Activated CD8-positive, alpha-beta T cell treated with anti-CD3 and anti-CD28 coated beads, Interleukin-2, amount 10 ng/mL, durations not matched to agents 7 days and 5 days (primary cell): ENCODE measurements around the gene UNC79. TPM values are rescaled to one million over a fixed set of nuclear protein-coding genes. Genes with fewer than 3 reads are reported as not detected.
A peak's percentile ranks its signal among the peaks of the same experiment; 100 is the strongest.

ENCODE experiments used
- ATAC-seq: fragments of 150-1000 bp; cut with Tn5 transposase; one replicate; pipeline ENCODE4 v1.10.0; 2021; ENCODE audit warnings: moderate library complexity
- CTCF ChIA-PET: fragments of 350-600 bp; sonication (Branson Sonifier 250); formaldehyde crosslinking; loops from one replicate; lab custom pipeline; 2021; ENCODE audit warnings: antibody characterized with exemption; lab: Charles Lee
- POLR2A ChIA-PET: fragments of 350-600 bp; sonication (Branson Sonifier 250); formaldehyde crosslinking; loops from one replicate; lab custom pipeline; 2021; ENCODE audit warnings: antibody characterized with exemption; lab: Charles Lee
- DNase-seq: peaks from one replicate; pipeline ENCODE4 v3.0.0-alpha.2; 2020
- H3K27ac Mint-ChIP-seq: one replicate; pipeline ENCODE4 v1.8.0; 2021; ENCODE audit warnings: mild to moderate bottlenecking, mixed read lengths
- H3K27me3 Mint-ChIP-seq: one replicate; pipeline ENCODE4 v1.8.0; 2021; ENCODE audit warnings: low read depth, mixed read lengths
- H3K36me3 Mint-ChIP-seq: one replicate; pipeline ENCODE4 v1.8.0; 2021; ENCODE audit warnings: low read depth, mixed read lengths
- H3K4me1 Mint-ChIP-seq: one replicate; pipeline ENCODE4 v1.8.0; 2021; ENCODE audit warnings: low read depth, mixed read lengths
- H3K4me3 Mint-ChIP-seq: one replicate; pipeline ENCODE4 v1.8.0; 2021; ENCODE audit warnings: mild to moderate bottlenecking, mixed read lengths
- H3K9me3 Mint-ChIP-seq: one replicate; pipeline ENCODE4 v1.8.0; 2022; ENCODE audit warnings: mixed read lengths; ENCODE audit not compliant: insufficient read depth
- total RNA-seq, 2 experiments: library from RNA; stranded (reverse); gene quantifications; one replicate each; pipeline ENCODE4 v1.2.3, GENCODE V29; 2021

Gene UNC79
- total RNA-seq, 2 experiments from 2014 or later: not detected

GRCh38 chr14:93643127-93643526 is 212.4 kb downstream of the UNC79 start:
- Mint-ChIP-seq H3K9me3 (no peaks in the 10 kb centered on the region), H3K4me1 (no peaks in the 10 kb centered on the region), H3K36me3 (no peaks in the 10 kb centered on the region), H3K27ac (no peak overlapping the region), H3K4me3 (no peak overlapping the region), H3K27me3 (peaks cover 17% of the 10 kb centered on the region)
- DNase-seq: no peak
- ChIA-PET CTCF (no interaction called here), POLR2A (no interaction called here)
- no peak for ATAC-seq

GRCh38 chr14:93643676-93644075 is 212.9 kb downstream of the UNC79 start:
- H3K36me3 Mint-ChIP-seq: no peaks in the 10 kb centered on the region
- no peak for ATAC-seq
- no peak for DNase-seq
- no peaks in the 10 kb centered on the region for H3K4me1 Mint-ChIP-seq
- H3K9me3 Mint-ChIP-seq: no peaks in the 10 kb centered on the region
- ChIA-PET POLR2A (no interaction called here), CTCF (no interaction called here)
- H3K4me3 Mint-ChIP-seq: no peak overlapping the region
- no peak overlapping the region for H3K27ac Mint-ChIP-seq
- H3K27me3 Mint-ChIP-seq: peaks cover 17% of the 10 kb centered on the region

DNA sequence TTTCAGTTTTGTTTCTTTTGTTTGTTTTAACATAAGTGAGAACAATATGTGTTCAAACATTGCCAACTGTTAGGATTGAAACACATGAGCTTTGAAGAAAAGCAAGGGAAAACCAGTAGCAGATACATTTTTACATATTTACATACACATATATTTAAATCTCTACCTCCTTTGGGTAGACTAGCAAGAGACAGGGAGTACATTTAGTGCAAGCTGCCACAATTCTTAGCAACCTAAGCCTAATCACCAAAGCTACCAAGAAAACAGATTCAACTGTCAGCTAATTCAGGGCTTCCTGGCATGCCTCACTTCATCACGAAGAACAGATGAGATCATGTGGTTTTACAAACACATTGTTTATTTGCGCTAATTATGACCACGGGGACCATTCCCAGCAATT is 214.5 kb downstream of the UNC79 start:
- Mint-ChIP-seq H3K4me3 (no peak overlapping the region), H3K9me3 (no peaks in the 10 kb centered on the region), H3K4me1 (no peaks in the 10 kb centered on the region), H3K27ac (no peak overlapping the region), H3K36me3 (no peaks in the 10 kb centered on the region), H3K27me3 (peaks cover 8% of the 10 kb centered on the region)
- ATAC-seq (no peak), DNase-seq (no peak)
- ChIA-PET CTCF (interaction anchor here (0.9 to 1.5 kb wide), 2 partner anchors 11 to 17 kb away, joined by 3 to 5 read pairs; no protein-coding TSS in a partner anchor), POLR2A (no interaction called here)

DNA sequence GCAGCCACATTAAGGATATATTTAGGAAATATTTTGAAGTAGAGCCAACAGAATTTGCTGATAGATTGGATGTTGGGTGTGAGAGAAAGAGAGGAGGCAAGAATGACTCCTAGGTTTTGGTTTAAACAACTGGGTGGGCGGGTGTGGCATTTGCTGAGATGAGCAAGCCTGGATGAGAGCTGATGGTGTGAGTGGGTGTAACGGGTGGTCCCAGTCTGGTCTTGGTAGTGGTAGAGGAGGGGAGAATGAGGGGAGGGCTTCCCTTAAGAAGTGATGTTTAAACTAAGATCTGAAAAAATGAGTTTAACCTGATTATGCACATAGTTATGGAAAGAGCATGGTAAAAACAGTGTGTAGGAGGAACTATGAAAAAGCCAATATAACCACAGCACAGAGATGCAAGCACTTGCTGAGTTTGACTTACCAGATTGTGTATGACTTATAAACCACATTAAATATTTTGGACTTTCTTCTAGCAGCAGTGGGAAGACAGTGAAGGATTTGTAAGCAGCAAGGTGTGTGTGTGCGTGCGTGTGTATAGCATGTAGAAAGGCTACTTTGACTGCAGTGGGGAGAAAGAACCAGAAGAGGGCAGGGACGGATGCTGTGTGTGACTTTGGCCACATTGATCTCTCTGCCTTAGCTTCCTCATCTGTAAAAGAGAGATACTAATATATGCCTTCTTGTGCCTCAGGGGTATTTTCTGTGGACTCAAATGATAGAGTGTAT is 217.9 kb downstream of the UNC79 start:
- peak; percentile 22 for DNase-seq
- Mint-ChIP-seq H3K36me3 (no peaks in the 10 kb centered on the region), H3K9me3 (no peaks in the 10 kb centered on the region), H3K27ac (no peak overlapping the region), H3K4me1 (no peaks in the 10 kb centered on the region), H3K4me3 (no peak overlapping the region), H3K27me3 (peaks cover 7% of the 10 kb centered on the region)
- ChIA-PET POLR2A (no interaction called here), CTCF (interaction anchor here (1.0 to 1.1 kb wide), 2 partner anchors 13 to 257 kb away, joined by 3 read pairs; no protein-coding TSS in a partner anchor)
- peak; percentile 58 for ATAC-seq

GRCh38 chr14:93654599-93654998 is 223.9 kb downstream of the UNC79 start:
- no peak for DNase-seq
- Mint-ChIP-seq H3K27me3 (peaks cover 9% of the 10 kb centered on the region), H3K36me3 (no peaks in the 10 kb centered on the region), H3K9me3 (no peaks in the 10 kb centered on the region), H3K4me1 (no peaks in the 10 kb centered on the region), H3K27ac (no peak overlapping the region), H3K4me3 (no peak overlapping the region)
- ChIA-PET CTCF (interaction anchor here (0.9 to 2.4 kb wide), 6 partner anchors 18 to 527 kb away, joined by 3 to 13 read pairs (median 4); no protein-coding TSS in a partner anchor), POLR2A (no interaction called here)
- ATAC-seq: no peak

DNA sequence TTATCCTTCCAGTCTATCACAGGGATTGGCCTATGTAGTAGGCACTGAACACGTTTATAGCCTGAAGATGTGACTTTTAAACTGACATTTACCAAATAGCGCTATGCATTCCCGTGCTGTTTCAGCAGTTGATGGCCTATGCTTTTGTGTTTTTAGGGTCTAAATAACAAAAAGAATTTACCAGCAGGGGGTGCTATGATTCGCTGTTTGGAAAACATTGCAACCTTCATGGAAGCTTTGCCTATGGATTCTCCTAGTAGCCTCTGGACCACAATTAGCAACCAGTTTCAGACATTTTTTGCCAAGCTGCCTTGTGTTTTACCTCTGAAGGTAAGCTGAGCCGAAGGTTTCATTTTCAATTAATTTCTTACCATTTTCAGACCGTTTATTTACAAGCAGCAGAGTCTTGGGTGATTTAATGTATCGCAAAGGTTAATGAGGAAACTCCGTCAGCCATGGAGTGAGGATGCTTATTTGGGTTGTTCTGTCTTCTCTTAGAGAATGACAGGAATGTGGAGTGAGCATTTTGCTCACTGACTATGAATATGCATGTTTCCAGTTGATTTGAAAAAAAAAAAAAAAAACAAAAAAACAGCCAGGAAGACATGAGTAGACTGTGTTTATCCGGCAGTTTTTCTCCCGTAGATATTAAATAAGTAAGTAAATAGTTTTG is 224.5 kb downstream of the UNC79 start:
- no peaks in the 10 kb centered on the region for H3K36me3 Mint-ChIP-seq
- H3K27ac Mint-ChIP-seq: no peak overlapping the region
- H3K9me3 Mint-ChIP-seq: no peaks in the 10 kb centered on the region
- POLR2A ChIA-PET: no interaction called here
- H3K27me3 Mint-ChIP-seq: peaks cover 9% of the 10 kb centered on the region
- DNase-seq (peak; percentile 25), ATAC-seq (no peak)
- H3K4me1 Mint-ChIP-seq: no peaks in the 10 kb centered on the region
- CTCF ChIA-PET: interaction anchor here (0.8 to 2.4 kb wide), 11 partner anchors 10 to 527 kb away, joined by 3 to 13 read pairs (median 3); no protein-coding TSS in a partner anchor
- no peak overlapping the region for H3K4me3 Mint-ChIP-seq

DNA sequence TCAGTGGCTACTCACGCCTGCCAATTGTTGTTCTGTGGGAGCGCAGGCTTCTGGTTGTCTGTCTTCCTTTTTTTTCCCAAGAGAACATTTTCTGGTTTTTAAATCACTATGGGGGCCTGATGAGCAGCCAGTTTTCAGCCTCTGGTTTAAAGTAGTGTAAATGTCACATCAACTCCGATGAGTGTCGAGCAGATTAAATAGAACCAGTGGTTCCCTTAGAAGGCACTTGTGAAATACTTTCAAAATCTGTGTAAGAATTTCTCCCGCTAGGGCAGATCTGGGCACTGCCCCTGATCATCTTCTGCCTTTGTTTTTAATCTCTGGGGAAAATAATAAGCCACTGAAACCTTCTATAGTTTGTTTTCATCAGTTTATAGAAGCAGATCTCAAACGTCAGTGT is 227.1 kb downstream of the UNC79 start:
- no peaks in the 10 kb centered on the region for H3K9me3 Mint-ChIP-seq
- peaks cover 13% of the 10 kb centered on the region for H3K27me3 Mint-ChIP-seq
- no peak overlapping the region for H3K27ac Mint-ChIP-seq
- no peak overlapping the region for H3K4me3 Mint-ChIP-seq
- no peaks in the 10 kb centered on the region for H3K4me1 Mint-ChIP-seq
- no peaks in the 10 kb centered on the region for H3K36me3 Mint-ChIP-seq
- no peak for ATAC-seq
- ChIA-PET POLR2A (no interaction called here), CTCF (no interaction called here)
- DNase-seq: no peak

GRCh38 chr14:93663317-93663716 is 232.6 kb downstream of the UNC79 start:
- ChIA-PET CTCF (no interaction called here), POLR2A (no interaction called here)
- DNase-seq (no peak), ATAC-seq (no peak)
- H3K4me1 Mint-ChIP-seq: no peaks in the 10 kb centered on the region
- H3K36me3 Mint-ChIP-seq: no peaks in the 10 kb centered on the region
- no peak overlapping the region for H3K4me3 Mint-ChIP-seq
- peaks cover 29% of the 10 kb centered on the region for H3K9me3 Mint-ChIP-seq
- H3K27ac Mint-ChIP-seq: no peak overlapping the region
- H3K27me3 Mint-ChIP-seq: peaks cover 16% of the 10 kb centered on the region

GRCh38 chr14:93665169-93665568 is 234.4 kb downstream of the UNC79 start:
- ChIA-PET CTCF (no interaction called here), POLR2A (no interaction called here)
- Mint-ChIP-seq H3K9me3 (peaks cover 29% of the 10 kb centered on the region), H3K27me3 (peaks cover 12% of the 10 kb centered on the region), H3K4me1 (no peaks in the 10 kb centered on the region), H3K4me3 (no peak overlapping the region), H3K36me3 (no peaks in the 10 kb centered on the region), H3K27ac (no peak overlapping the region)
- DNase-seq: no peak
- no peak for ATAC-seq

DNA sequence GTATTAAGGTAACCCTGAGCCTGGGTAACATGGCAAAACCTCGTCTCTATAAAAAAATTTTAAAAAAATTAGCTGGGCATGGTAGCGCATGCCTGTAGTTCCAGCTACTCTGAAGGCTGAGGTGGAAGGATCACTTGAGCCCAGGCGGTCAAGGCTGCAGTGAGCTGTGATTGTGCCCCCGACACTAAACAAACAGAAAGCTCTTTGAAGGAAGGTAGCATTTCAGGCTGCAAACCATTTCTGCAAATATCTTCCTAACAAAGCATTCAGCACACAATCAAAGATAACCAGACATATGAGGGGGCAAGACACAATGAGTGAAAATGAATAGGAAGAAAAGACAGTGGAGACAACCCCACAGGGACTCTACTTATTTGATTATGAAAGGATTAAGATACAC is 238.9 kb downstream of the UNC79 start:
- Mint-ChIP-seq H3K4me3 (no peak overlapping the region), H3K36me3 (no peaks in the 10 kb centered on the region), H3K9me3 (peaks cover 24% of the 10 kb centered on the region), H3K27ac (no peak overlapping the region), H3K27me3 (peaks cover 18% of the 10 kb centered on the region), H3K4me1 (no peaks in the 10 kb centered on the region)
- CTCF ChIA-PET: interaction anchor here (0.6 kb wide), 1 partner anchor 14 kb away, joined by 3 read pairs; no protein-coding TSS in a partner anchor
- ATAC-seq: no peak
- no peak for DNase-seq
- POLR2A ChIA-PET: no interaction called here

DNA sequence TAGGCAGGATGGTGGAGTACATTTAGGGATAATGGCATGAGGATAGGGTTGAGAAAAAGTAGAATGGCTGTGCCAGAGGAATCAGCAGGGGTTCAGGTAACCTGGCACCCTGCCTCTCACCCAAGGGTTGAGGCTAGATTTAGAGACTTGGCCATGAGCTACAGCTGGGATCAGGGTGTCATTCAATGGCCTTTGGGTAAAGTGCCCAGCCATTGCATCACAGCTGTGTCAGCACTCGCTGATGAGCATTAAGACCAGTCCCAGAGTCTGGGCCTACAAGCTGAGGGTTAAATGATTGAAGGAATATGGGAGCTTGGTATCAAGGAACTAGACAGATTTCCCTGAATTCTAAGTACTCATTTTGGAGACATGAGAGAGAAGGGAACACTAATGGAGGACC is 243.6 kb downstream of the UNC79 start:
- no peaks in the 10 kb centered on the region for H3K4me1 Mint-ChIP-seq
- no peak overlapping the region for H3K4me3 Mint-ChIP-seq
- POLR2A ChIA-PET: no interaction called here

DNA sequence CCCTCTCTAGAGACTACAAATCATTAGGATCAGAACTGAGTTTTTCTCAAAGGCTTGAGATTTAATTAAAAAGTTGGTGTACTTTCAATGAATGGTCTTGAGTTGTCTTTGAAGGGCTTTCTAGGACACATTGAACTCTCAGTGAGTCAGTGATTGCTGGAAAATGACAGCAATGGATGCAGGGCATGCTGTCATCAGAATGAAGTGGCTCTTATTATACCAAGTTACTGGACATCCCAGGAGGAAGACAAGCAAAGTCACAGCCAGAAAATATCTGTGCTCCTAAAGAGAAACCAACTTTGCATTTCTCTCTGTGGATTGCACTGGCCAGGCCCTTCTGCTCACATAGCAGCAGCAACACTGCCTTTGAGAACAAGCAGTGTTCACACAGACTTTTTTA is 244.9 kb downstream of the UNC79 start:
- no peak for ATAC-seq
- POLR2A ChIA-PET: no interaction called here
- H3K27ac Mint-ChIP-seq: no peak overlapping the region
- H3K36me3 Mint-ChIP-seq: no peaks in the 10 kb centered on the region
- CTCF ChIA-PET: no interaction called here
- no peaks in the 10 kb centered on the region for H3K9me3 Mint-ChIP-seq
- peaks cover 15% of the 10 kb centered on the region for H3K27me3 Mint-ChIP-seq
- DNase-seq: no peak
- no peaks in the 10 kb centered on the region for H3K4me1 Mint-ChIP-seq
- H3K4me3 Mint-ChIP-seq: no peak overlapping the region

More for the DNA sequence above, 243.6 kb downstream of the UNC79 start:
- ATAC-seq: no peak
- no peaks in the 10 kb centered on the region for H3K9me3 Mint-ChIP-seq
- H3K27ac Mint-ChIP-seq: no peak overlapping the region
- DNase-seq: no peak
- H3K27me3 Mint-ChIP-seq: peaks cover 13% of the 10 kb centered on the region
- H3K36me3 Mint-ChIP-seq: no peaks in the 10 kb centered on the region
- CTCF ChIA-PET: no interaction called here
